GM13977 (cell line): Measurements from ENCODE around the gene SNTG2.

Source experiments
- DNase-seq: peaks from one replicate; pipeline ENCODE4 v3.0.0; 2012; ENCODE audit warnings: low spot score
- CTCF ChIP-seq: IDR thresholded peaks from 2 replicates; pipeline ENCODE4 v1.5.1; 2012; ENCODE audit warnings: mild to moderate bottlenecking, control low read depth; ENCODE audit not compliant: insufficient read depth; ENCODE audit errors: extremely low read depth, missing control alignments
- in situ Hi-C: fragments of 300-500 bp; cut with MboI; formaldehyde crosslinking; loops from one replicate; pipeline ENCODE4 v1.12.0; 2022; ENCODE audit warnings: low sequenced_read_pairs, low pct_unique_long_range_greater_than_20kb, mixed read lengths, inconsistent platforms; ENCODE audit not compliant: unreplicated experiment

SNTG2 gene

GRCh38 chr2:1245193-1245592 is 294.5 kb downstream of the SNTG2 start:
- TF ChIP-seq CTCF = no peak
- DNase-seq = no peak
- in situ Hi-C loops = no loop called here

- TF ChIP-seq CTCF = no peak
- no peak for DNase-seq
- in situ Hi-C loops = no loop called here
Measured at GRCh38 chr2:1246239-1246638, 295.6 kb downstream of the SNTG2 start.

GRCh38 chr2:1246991-1247390 is 296.3 kb downstream of the SNTG2 start:
- in situ Hi-C loops = no loop called here
- no peak for TF ChIP-seq CTCF
- no peak for DNase-seq

- DNase-seq = no peak
- no peak for TF ChIP-seq CTCF
- in situ Hi-C loops = no loop called here
Measured at GRCh38 chr2:1248187-1248586, 297.5 kb downstream of the SNTG2 start.

- no peak for TF ChIP-seq CTCF
- no peak for DNase-seq
- in situ Hi-C loops = no loop called here
Measured at GRCh38 chr2:1249897-1250687, 299.4 kb downstream of the SNTG2 start.

GRCh38 chr2:1251520-1251919 is 300.9 kb downstream of the SNTG2 start:
- DNase-seq = no peak
- in situ Hi-C loops = no loop called here
- no peak for TF ChIP-seq CTCF

GRCh38 chr2:1253629-1254028 is 303.0 kb downstream of the SNTG2 start:
- in situ Hi-C loops = no loop called here
- TF ChIP-seq CTCF = no peak
- DNase-seq = no peak
